HAP-1 (cell line): ENCODE data around the gene IL31RA.

Experiments used
- DNase-seq, 2 experiments: peaks; one replicate each; pipeline ENCODE4 v3.0.0-alpha.2; 2016 to 2020; ENCODE audit warnings: low spot score in 2 of 2
- H3K27me3 ChIP-seq: fragments of 250-450 bp; sonication (Bioruptor Pico); 2 replicates; pipeline ENCODE4 v1.5.1; 2020; ENCODE audit warnings: low read depth, mild to moderate bottlenecking, moderate library complexity
- H3K36me3 ChIP-seq: fragments of 250-450 bp; sonication (Bioruptor Pico); replicated peaks from 2 replicates; pipeline ENCODE4 v1.5.1; 2020; ENCODE audit warnings: mild to moderate bottlenecking
- H3K4me1 ChIP-seq: fragments of 250-450 bp; sonication (Bioruptor Pico); 2 replicates; pipeline ENCODE4 v1.5.1; 2020; ENCODE audit warnings: mild to moderate bottlenecking
- H3K4me3 ChIP-seq: fragments of 250-450 bp; sonication (Bioruptor Pico); 2 replicates; pipeline ENCODE4 v1.5.1; 2020; ENCODE audit warnings: mild to moderate bottlenecking, moderate library complexity
- H3K9me3 ChIP-seq: fragments of 250-450 bp; sonication (Bioruptor Pico); 2 replicates; pipeline ENCODE4 v1.5.1; 2020; ENCODE audit warnings: mild to moderate bottlenecking, moderate library complexity
- in situ Hi-C: fragments of 300-500 bp; cut with MboI; formaldehyde crosslinking; loops from 3 replicates; pipeline ENCODE4 v1.14.3; 2020; ENCODE audit warnings: low sequenced_read_pairs, inconsistent platforms, mixed read lengths

The IL31RA gene

DNA sequence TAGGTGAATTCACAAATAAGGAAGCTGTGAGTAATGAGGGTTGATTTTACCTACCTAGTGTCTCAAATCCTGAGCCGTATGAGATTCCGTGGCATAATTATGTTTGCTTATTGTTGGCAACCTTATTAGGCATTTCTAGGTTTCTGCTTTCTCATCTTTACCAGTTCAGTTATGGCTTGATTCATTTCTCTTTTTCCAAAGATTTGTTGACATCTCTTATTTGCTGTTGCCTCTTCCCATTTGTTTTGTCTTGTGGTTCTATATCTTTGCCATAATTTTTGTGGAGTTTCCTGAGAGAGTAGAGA is 470 bp downstream of the IL31RA start:
- no peaks in the 10 kb centered on the region for H3K4me1 ChIP-seq
- no peak for DNase-seq
- in situ Hi-C loops = no loop called here
- H3K4me3 ChIP-seq = no peak overlapping the region
- H3K9me3 ChIP-seq = no peaks in the 10 kb centered on the region
- H3K36me3 ChIP-seq = no peaks in the 10 kb centered on the region
- H3K27me3 ChIP-seq = peaks cover 12% of the 10 kb centered on the region

DNA sequence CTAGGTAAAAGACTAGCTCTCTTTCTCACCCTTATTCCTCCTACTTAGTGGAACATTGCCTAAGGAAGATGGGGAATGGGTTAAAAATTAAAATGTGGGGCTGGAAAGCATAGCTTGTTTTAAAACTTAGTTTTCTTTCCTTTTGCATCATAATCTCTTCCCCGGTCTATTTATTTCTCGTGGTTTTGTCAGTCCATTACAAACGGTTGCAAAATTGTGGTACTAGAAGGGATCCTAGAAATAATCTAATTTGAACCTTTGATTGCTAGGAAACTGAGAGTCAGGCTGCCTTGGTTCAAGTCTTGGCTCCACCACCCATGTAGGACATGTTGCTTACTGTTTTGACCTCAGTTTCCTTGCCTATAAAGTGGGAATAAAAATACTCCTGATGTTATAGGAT is 1.3 kb downstream of the IL31RA start:
- H3K9me3 ChIP-seq = no peaks in the 10 kb centered on the region

DNA sequence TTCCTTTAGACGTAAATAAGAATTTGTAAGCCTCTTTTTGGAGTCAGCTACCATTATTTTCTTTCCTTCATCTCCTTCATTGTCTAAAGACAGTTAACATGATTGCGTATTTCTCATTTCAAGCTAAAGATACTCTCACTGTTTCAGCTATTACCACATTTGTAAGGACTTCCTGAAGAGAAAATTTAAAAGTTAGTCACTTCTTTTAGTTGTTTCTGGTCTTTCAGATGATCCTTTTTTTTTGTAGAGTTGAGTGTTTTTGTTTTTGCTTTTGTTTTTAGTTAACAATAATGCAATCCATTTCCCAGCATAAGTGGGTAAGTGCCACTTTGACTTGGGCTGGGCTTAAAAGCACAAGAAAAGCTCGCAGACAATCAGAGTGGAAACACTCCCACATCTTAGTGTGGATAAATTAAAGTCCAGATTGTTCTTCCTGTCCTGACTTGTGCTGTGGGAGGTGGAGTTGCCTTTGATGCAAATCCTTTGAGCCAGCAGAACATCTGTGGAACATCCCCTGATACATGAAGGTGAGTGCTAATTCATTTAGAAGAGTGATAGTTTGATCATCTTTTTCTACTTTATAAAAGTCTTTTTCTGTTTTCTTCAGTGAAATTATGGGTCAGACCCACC is 2.0 kb downstream of the IL31RA start:
- DNase-seq = no peak
- Histone ChIP-seq H3K36me3 (no peaks in the 10 kb centered on the region), H3K9me3 (no peaks in the 10 kb centered on the region), H3K27me3 (peaks cover 9% of the 10 kb centered on the region; the same call in 1 of the 2 replicates), H3K4me3 (no peak overlapping the region), H3K4me1 (no peaks in the 10 kb centered on the region)
- in situ Hi-C loops = no loop called here

More for the DNA sequence above, 1.3 kb downstream of the IL31RA start:
- Histone ChIP-seq H3K4me3 (no peak overlapping the region), H3K27me3 (peaks cover 14% of the 10 kb centered on the region), H3K36me3 (no peaks in the 10 kb centered on the region), H3K4me1 (no peaks in the 10 kb centered on the region)
- in situ Hi-C loops = no loop called here
- no peak for DNase-seq

DNA sequence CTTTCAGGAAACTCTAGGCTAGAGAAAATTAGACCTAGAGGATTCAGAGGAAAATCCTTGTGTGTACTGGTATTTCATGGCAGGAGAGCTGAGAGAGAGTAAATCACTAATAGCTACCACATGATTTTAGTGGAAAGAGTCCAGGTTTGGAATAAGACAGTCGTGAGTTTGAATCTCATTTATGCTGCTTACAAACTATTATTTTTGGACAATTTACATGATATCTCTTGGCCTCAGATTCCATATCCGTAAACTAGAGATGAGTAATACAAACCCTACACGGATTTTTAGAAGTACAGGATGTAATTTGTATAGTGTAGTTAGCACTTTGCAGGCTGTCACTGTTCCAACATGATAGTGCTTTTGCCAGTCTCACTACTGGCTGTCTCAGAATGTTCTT is 2.7 kb downstream of the IL31RA start:
- in situ Hi-C loops = no loop called here
- Histone ChIP-seq H3K9me3 (no peaks in the 10 kb centered on the region), H3K4me1 (no peaks in the 10 kb centered on the region), H3K4me3 (no peak overlapping the region), H3K27me3 (peaks cover 9% of the 10 kb centered on the region; the same call in 1 of the 2 replicates), H3K36me3 (no peaks in the 10 kb centered on the region)
- no peak for DNase-seq

DNA sequence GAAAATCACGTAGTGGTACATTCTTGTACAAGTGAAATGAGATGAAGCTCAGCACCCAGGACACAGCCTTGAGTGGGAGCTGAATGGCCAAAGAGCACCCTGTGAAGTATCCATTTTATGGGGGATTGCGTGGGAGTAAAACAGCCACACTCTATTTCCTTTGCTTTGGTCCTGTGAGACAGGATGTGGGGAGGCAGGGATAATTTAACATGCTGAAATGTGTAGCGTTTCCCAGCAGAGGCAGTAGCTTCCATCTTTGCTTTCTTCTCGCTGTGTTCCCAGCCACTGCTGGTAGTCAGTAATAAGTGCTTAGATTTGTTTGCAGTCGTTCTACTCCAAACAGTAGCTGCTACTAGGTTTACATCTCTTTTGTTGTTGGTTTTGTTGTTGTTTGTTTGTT is 4.4 kb downstream of the IL31RA start:
- H3K4me1 ChIP-seq = no peaks in the 10 kb centered on the region
- H3K27me3 ChIP-seq = peaks cover 9% of the 10 kb centered on the region; the same call in 1 of the 2 replicates
- no peaks in the 10 kb centered on the region for H3K36me3 ChIP-seq
- no peak overlapping the region for H3K4me3 ChIP-seq
- no peak for DNase-seq
- in situ Hi-C loops = no loop called here
- no peaks in the 10 kb centered on the region for H3K9me3 ChIP-seq

DNA sequence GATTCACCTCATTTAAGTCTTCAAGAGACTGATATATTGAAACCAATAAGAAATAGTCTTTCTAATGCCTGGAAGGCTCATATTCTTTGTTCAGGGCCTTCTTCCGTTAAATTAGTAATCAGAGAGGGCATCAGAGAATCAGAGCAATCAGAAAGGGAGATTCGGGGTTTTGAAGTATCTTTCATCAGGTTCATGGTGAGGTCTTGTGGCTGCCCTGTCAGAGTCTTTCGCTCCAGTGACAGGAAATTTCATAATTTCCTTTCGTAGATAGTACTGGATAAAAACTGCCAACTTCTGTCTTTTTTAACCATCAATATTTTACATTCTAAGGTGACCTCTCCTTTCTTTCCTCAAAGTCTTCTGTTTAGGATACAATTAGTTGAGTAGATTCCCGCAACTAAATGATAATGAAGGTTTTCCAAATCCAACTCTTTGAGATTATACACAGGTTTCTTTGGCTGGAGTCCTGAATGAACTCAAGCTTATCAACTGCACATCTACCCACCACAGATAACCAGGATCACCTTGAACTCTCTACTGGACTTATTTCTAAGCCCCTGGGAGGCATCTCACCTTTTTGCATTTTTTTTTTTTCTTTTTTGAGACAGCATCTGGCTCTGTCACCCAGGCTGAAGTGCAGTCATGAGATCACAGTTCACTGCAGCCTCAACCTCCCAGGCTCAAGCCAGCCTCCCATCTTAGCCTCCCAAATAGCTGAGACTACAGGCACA is 5.5 kb downstream of the IL31RA start:
- no peak for DNase-seq
- in situ Hi-C loops = no loop called here
- no peaks in the 10 kb centered on the region for H3K4me1 ChIP-seq
- H3K9me3 ChIP-seq = no peaks in the 10 kb centered on the region
- H3K27me3 ChIP-seq = peaks cover 9% of the 10 kb centered on the region; the same call in 1 of the 2 replicates
- H3K36me3 ChIP-seq = no peaks in the 10 kb centered on the region
- H3K4me3 ChIP-seq = no peak overlapping the region

DNA sequence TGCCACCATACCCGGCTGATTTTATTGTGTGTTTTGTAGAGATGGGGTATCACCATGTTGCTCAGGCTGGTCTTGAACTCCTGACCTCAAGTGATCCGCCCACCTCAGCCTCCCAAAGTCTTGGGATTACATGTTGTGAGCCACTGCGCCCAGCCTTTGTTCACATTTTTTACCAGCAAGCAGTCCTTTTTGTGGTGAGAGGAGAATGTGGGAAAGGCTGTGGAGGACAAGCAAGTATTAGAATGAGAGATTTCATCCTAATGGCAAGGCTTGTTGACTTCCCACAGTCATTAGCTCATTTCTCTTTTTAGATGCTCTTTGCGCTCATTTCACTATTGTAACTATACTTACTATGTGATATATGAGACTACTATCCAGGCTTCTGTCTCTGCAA is 6.1 kb downstream of the IL31RA start:
- in situ Hi-C loops = no loop called here
- H3K9me3 ChIP-seq = no peaks in the 10 kb centered on the region

DNA sequence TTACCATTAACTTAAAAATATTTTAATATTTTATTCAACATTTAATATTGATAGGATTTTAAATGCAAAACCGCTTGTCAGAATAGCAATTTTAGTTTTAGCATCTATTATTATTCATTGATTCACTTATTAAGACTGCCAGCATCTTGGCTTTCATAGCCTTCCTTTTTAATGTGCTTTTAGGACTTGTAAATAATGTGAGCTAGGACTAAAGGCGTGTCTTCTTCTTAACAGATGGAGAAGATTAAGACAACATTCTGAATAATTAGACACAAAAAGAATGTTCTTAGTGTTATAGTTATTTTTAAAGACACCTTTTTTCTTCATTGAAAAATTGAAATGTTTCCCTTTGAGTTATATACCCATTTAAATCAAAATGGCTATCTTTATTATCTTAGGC is 6.9 kb downstream of the IL31RA start:
- H3K9me3 ChIP-seq = no peaks in the 10 kb centered on the region
- H3K4me3 ChIP-seq = no peak overlapping the region
- H3K4me1 ChIP-seq = no peaks in the 10 kb centered on the region
- peaks cover 9% of the 10 kb centered on the region; the same call in 1 of the 2 replicates for H3K27me3 ChIP-seq
- in situ Hi-C loops = no loop called here
- H3K36me3 ChIP-seq = no peaks in the 10 kb centered on the region
- DNase-seq = no peak

More for the DNA sequence above, 6.1 kb downstream of the IL31RA start:
- Histone ChIP-seq H3K36me3 (no peaks in the 10 kb centered on the region), H3K27me3 (peaks cover 9% of the 10 kb centered on the region; the same call in 1 of the 2 replicates), H3K4me1 (no peaks in the 10 kb centered on the region), H3K4me3 (no peak overlapping the region)
- no peak for DNase-seq

DNA sequence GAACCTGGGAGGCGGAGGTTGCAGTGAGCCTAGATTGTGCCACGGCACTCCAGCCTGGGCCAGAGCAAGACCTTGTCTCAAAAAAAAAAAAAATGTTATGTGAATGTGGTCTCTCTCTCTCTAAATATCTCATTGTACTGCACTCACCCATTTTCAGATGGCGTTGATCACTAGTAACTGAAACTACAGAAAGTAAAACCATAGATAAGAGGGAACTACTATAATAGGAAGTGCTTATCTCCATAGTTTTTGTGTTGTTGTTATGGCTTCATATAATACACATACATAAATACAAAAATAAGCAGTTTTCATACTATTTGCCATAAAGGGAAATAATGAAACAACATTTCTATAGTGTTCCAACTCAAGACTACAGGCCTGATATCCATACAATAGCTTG is 9.1 kb downstream of the IL31RA start:
- Histone ChIP-seq H3K27me3 (peaks cover 9% of the 10 kb centered on the region; the same call in 1 of the 2 replicates), H3K4me3 (no peak overlapping the region), H3K4me1 (no peaks in the 10 kb centered on the region), H3K36me3 (no peaks in the 10 kb centered on the region), H3K9me3 (no peaks in the 10 kb centered on the region)
- in situ Hi-C loops = no loop called here
- DNase-seq = no peak

DNA sequence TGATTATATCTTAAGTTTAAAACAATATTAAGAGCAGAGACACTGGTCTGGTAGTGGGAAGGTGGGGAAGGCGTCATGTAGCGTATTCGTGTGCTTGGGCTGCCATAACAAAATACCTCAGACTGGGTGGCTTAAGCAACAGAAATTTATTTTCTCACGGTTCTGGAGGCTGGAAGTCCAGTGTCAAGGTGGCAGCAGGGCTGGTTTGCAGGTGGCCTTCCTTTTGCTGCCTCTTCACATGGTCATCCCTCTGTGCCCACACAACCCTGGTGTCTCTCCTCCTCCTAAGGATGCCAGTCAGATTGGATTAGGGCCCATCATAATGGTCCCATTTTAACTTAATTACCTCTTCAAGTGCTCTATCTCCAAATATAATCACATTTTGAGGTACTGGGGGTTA is 9.6 kb downstream of the IL31RA start:
- in situ Hi-C loops = no loop called here
- no peak overlapping the region for H3K4me3 ChIP-seq
- no peak for DNase-seq
- H3K36me3 ChIP-seq = no peaks in the 10 kb centered on the region
- no peaks in the 10 kb centered on the region for H3K4me1 ChIP-seq
- H3K27me3 ChIP-seq = peaks cover 9% of the 10 kb centered on the region; the same call in 1 of the 2 replicates
- no peaks in the 10 kb centered on the region for H3K9me3 ChIP-seq

DNA sequence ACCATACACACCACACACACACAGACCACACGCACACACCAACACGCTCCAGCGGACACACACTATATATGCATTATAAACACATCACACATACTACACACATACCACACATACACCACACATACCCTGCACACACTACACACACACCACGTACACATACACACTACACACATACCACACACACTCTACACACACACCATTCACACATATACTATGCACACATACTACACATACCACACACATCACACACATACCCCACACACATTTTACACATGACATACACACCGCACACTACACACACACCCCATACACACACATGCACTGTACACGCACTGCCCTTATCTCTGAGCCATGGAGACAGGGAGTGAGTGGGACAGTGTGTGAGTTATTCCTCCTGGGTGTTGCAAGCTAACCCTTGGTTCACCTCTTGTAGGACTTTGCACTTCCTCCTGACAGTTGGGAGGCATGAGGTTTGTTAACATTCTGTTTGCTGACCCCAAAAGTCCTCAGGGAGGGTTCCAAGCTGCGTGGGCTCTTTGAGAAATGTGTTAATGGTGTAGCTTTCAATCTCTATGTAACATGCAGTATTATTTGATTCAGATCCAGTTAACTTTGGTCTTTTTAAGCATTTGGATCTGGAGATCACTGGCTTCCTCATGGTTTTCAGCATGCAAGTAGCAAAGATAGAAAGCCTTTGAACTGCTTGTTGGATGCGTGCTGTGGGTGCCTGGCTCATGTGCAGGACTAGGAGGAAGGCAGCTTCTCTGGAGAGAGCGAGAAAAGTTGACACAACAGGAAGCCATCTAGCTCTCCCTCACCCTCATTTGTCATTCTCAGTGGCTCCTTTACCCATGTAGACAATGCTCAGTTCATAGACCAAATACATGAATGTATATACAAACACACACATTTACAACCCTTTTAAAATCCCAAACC is 13.7 kb downstream of the IL31RA start:
- no peak for DNase-seq
- no peak overlapping the region for H3K4me3 ChIP-seq

DNA sequence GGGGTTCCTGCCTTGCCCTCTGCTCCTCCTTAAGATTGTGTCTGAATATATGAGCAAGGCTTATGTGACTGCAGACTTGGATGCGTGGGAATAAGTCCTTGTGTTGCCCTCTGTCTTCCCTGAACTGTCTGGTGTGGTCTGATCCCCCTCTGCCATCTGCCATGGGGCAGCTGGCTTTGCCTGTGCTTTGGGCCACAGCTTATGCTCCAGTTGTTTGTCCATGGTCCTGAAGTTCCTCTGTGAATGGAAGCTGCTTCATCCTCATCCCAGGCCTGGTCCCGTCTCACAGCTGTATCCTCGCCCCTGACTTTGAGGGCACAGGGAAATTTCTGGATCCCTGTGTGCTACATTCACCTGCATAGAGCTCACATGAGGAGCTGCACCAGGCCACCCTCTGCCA is 14.7 kb downstream of the IL31RA start:
- Histone ChIP-seq H3K36me3 (no peaks in the 10 kb centered on the region), H3K4me1 (no peaks in the 10 kb centered on the region), H3K4me3 (no peak overlapping the region), H3K9me3 (no peaks in the 10 kb centered on the region), H3K27me3 (no peaks in the 10 kb centered on the region; the same call in 1 of the 2 replicates)
- no peak for DNase-seq
- in situ Hi-C loops = no loop called here

More for the DNA sequence above, 13.7 kb downstream of the IL31RA start:
- Histone ChIP-seq H3K36me3 (no peaks in the 10 kb centered on the region), H3K9me3 (no peaks in the 10 kb centered on the region), H3K4me1 (no peaks in the 10 kb centered on the region), H3K27me3 (no peaks in the 10 kb centered on the region; the same call in 1 of the 2 replicates)
- in situ Hi-C loops = no loop called here

DNA sequence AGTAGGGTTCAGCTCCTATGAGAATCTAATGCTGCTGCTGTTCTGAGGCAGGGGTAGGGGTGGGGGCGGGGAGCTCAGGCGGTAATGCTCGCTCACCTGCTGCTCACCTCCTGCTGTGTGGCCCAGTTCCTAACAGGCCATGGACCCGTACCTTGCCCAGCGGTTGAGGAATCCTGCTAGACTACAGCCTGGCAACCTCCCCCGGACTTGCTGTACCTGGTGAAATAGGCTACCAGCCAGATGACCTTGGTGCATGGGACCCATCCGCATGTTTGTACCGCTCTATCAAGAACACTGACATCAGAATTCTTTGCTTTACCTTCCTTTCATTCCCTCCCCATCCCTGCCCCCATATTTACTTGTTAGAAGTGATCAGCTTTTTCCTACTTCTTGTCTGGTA is 15.3 kb downstream of the IL31RA start:
- no peak for DNase-seq
- in situ Hi-C loops = no loop called here
- Histone ChIP-seq H3K27me3 (no peaks in the 10 kb centered on the region; the same call in 1 of the 2 replicates), H3K9me3 (no peaks in the 10 kb centered on the region), H3K36me3 (no peaks in the 10 kb centered on the region), H3K4me3 (no peak overlapping the region), H3K4me1 (no peaks in the 10 kb centered on the region)

DNA sequence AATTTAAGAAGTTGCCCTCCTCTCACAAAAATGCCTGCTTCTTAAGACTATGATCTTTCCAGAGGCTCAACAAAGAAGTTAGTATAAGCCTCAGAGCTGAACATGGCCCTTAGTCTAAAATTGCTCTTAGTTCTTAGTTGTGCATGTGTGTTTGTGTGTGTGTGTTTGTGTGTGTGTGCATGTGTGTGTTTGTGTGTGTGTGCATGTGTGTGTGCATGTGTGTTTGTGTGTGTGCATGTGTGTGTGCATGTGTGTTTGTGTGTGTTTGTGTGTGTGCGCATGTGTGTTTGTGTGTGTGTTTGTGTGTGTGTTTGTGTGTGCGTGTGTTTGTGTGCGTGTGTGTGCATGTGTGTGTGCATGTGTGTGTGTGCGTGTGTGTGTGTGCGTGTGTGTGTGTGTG is 15.8 kb downstream of the IL31RA start:
- Histone ChIP-seq H3K4me3 (no peak overlapping the region), H3K36me3 (no peaks in the 10 kb centered on the region), H3K27me3 (no peaks in the 10 kb centered on the region; the same call in 1 of the 2 replicates), H3K4me1 (no peaks in the 10 kb centered on the region), H3K9me3 (no peaks in the 10 kb centered on the region)
- DNase-seq = no peak
- in situ Hi-C loops = no loop called here
